NB4 (cell line): ENCODE measurements around the gene COL23A1.

ENCODE experiments used
- CTCF ChIP-seq: IDR thresholded peaks from one replicate; pipeline ENCODE4 v1.5.1; 2012; ENCODE audit warnings: low read depth, low read length
- MYC ChIP-seq: IDR thresholded peaks from 2 replicates; pipeline ENCODE4 v1.6.1; 2011; ENCODE audit warnings: low read depth, low read length
- POLR2A ChIP-seq: IDR thresholded peaks from 2 replicates; pipeline ENCODE4 v1.6.1; 2011; ENCODE audit warnings: mild to moderate bottlenecking; ENCODE audit not compliant: insufficient read length; ENCODE audit errors: extremely low read depth

- TF ChIP-seq CTCF = no peak
- TF ChIP-seq MYC = no peak
- no peak for TF ChIP-seq POLR2A
Observed at GRCh38 chr5:178191661-178192060, 398.5 kb downstream of the COL23A1 start.
